Activated CD4-positive, alpha-beta T cell treated with anti-CD3 and anti-CD28 coated beads, Interleukin-2, amount 50 U/mL, for 4 hours (primary cell): ENCODE measurements around the gene EXD3.
"Not testable (repeated sequence)": the region's sequence is repeated elsewhere in the genome, so short reads cannot be mapped to it uniquely, and the experiment has no call there.

Source experiments
- DNase-seq, 2 experiments: peaks; one replicate each; pipeline ENCODE4 v3.0.0-alpha.2; 2020

Gene EXD3

GRCh38 chr9:137266585-137267453, 156.1 kb downstream of the EXD3 start:
- DNase-seq = no peak

- no peak for DNase-seq
Observed at GRCh38 chr9:137266162-137266527, 156.8 kb downstream of the EXD3 start.

GRCh38 chr9:137265496-137266161, 157.3 kb downstream of the EXD3 start:
- no peak for DNase-seq

- no peak for DNase-seq
Observed at GRCh38 chr9:137264067-137264466, 158.9 kb downstream of the EXD3 start.

- no peak for DNase-seq
Observed at GRCh38 chr9:137263506-137263905, 159.5 kb downstream of the EXD3 start.

- DNase-seq = no peak
Observed at GRCh38 chr9:137262909-137263285, 160.1 kb downstream of the EXD3 start.

GRCh38 chr9:137262173-137262908, 160.6 kb downstream of the EXD3 start:
- DNase-seq = not testable (repeated sequence)
